HEK293T (cell line): Measurements from ENCODE around the gene MROH7.

Experiments used
- BHLHE40 ChIP-seq: fragments of 450-650 bp; IDR thresholded peaks from 2 replicates; pipeline ENCODE4 v1.6.1; 2016; ENCODE audit warnings: mild to moderate bottlenecking, moderate library complexity, borderline replicate concordance
- ELF4 ChIP-seq: fragments of 450-650 bp; IDR thresholded peaks from 2 replicates; pipeline ENCODE4 v1.6.1; 2017; ENCODE audit warnings: antibody characterized with exemption
- FOXA1 ChIP-seq: fragments of 450-650 bp; IDR thresholded peaks from 2 replicates; pipeline ENCODE4 v1.6.1; 2016; ENCODE audit warnings: mild to moderate bottlenecking
- FOXK2 ChIP-seq: fragments of 450-650 bp; IDR thresholded peaks from 2 replicates; pipeline ENCODE4 v1.6.1; 2016; ENCODE audit warnings: mild to moderate bottlenecking
- HDGF ChIP-seq: fragments of 450-650 bp; IDR thresholded peaks from 2 replicates; pipeline ENCODE4 v1.6.1; 2017; ENCODE audit warnings: antibody characterized with exemption, borderline replicate concordance
- NFRKB ChIP-seq: fragments of 450-650 bp; IDR thresholded peaks from 2 replicates; pipeline ENCODE4 v1.6.1; 2016; ENCODE audit warnings: mild to moderate bottlenecking, moderate library complexity
- PKNOX1 ChIP-seq: fragments of 450-650 bp; IDR thresholded peaks from 2 replicates; pipeline ENCODE4 v1.6.1; 2016

GRCh38 chr1:54754486-54755285 lies 113.1 kb downstream of the MROH7 start:
- TF ChIP-seq HDGF (no peak), PKNOX1 (no peak), FOXK2 (no peak), BHLHE40 (no peak), FOXA1 (no peak), NFRKB (no peak), ELF4 (no peak)
